ENCODE data around the gene STX5. TPM values are rescaled to one million over a fixed set of nuclear protein-coding genes. Genes with fewer than 3 reads are reported as not detected.

STX5 gene
- total RNA-seq, 4 donors from 2014 or later = 25.9 to 39.1 (median 29.2) TPM

- no peak overlapping the region for H3K4me3 ChIP-seq
- H3K36me3 ChIP-seq = peaks cover 0 to 33% (median 4%) of the 10 kb centered on the region in 3 donors
- H3K27me3 ChIP-seq = no peaks in the 10 kb centered on the region
- no peaks in the 10 kb centered on the region for H3K9me3 ChIP-seq
- H3K4me1 ChIP-seq = peaks cover 3 to 38% (median 20%) of the 10 kb centered on the region in 4 donors
- no peak for DNase-seq (ENCODE audit: low spot score in 2 of 2)
- H3K27ac ChIP-seq = no peak overlapping the region
- TF ChIP-seq CTCF (IDR thresholded peaks at IDR 0.05) = no peak
- no peak for TF ChIP-seq POLR2A (IDR thresholded peaks at IDR 0.05)
- no peak for TF ChIP-seq EP300 (IDR thresholded peaks at IDR 0.05)
These were observed 20.8 kb upstream of the STX5 start for GRCh38 chr11:62852523-62853188.

GRCh38 chr11:62851807-62852522 lies 20.1 kb upstream of the STX5 start:
- DNase-seq (ENCODE audit: low spot score in 2 of 2) = no peak

GRCh38 chr11:62850911-62851806 lies 19.3 kb upstream of the STX5 start:
- no peak overlapping the region for H3K27ac ChIP-seq
- 57 to 63% methylated on average over 14 to 15 of the region's 15 CpGs for WGBS, 2 donors

More at GRCh38 chr11:62851807-62852522, 20.1 kb upstream of the STX5 start:
- 34 to 44% methylated on average over 3 of the region's 3 CpGs for WGBS, 2 donors
- H3K27me3 ChIP-seq = no peaks in the 10 kb centered on the region
- peaks cover 0 to 33% (median 4%) of the 10 kb centered on the region in 3 donors for H3K36me3 ChIP-seq
- H3K4me3 ChIP-seq = no peak overlapping the region
- no peak for TF ChIP-seq CTCF (IDR thresholded peaks at IDR 0.05)
- no peak for TF ChIP-seq POLR2A (IDR thresholded peaks at IDR 0.05)
- no peak for TF ChIP-seq EP300 (IDR thresholded peaks at IDR 0.05)
- H3K4me1 ChIP-seq = peaks cover 3 to 35% (median 18%) of the 10 kb centered on the region in 4 donors
- H3K27ac ChIP-seq = no peak overlapping the region
- H3K9me3 ChIP-seq = no peaks in the 10 kb centered on the region

GRCh38 chr11:62847767-62848314 lies 16.0 kb upstream of the STX5 start:
- TF ChIP-seq EP300 (IDR thresholded peaks at IDR 0.05) = no peak
- TF ChIP-seq CTCF (IDR thresholded peaks at IDR 0.05) = no peak
- TF ChIP-seq POLR2A (IDR thresholded peaks at IDR 0.05) = no peak
- Histone ChIP-seq H3K9me3 (no peaks in the 10 kb centered on the region), H3K4me3 (no peak overlapping the region), H3K36me3 (peaks cover 0 to 20% (median 0%) of the 10 kb centered on the region in 3 donors), H3K4me1 (peaks cover 0 to 4% (median 0%) of the 10 kb centered on the region in 4 donors), H3K27ac (no peak overlapping the region), H3K27me3 (no peaks in the 10 kb centered on the region)
- 89 to 93% methylated on average over 1 of the region's 1 CpG for WGBS, 2 donors
- DNase-seq (ENCODE audit: low spot score in 2 of 2) = no peak

More at GRCh38 chr11:62850911-62851806, 19.3 kb upstream of the STX5 start:
- no peak for DNase-seq (ENCODE audit: low spot score in 2 of 2)
- no peak overlapping the region for H3K4me3 ChIP-seq
- H3K36me3 ChIP-seq = peaks cover 0 to 33% (median 4%) of the 10 kb centered on the region in 3 donors
- no peaks in the 10 kb centered on the region for H3K9me3 ChIP-seq
- no peaks in the 10 kb centered on the region for H3K27me3 ChIP-seq
- peaks cover 3 to 27% (median 18%) of the 10 kb centered on the region in 4 donors for H3K4me1 ChIP-seq
- no peak for TF ChIP-seq CTCF (IDR thresholded peaks at IDR 0.05)
- no peak for TF ChIP-seq POLR2A (IDR thresholded peaks at IDR 0.05)
- no peak for TF ChIP-seq EP300 (IDR thresholded peaks at IDR 0.05)

All from tibial nerve (tissue), 4 donors.